AG04450 (cell line): ENCODE data around the gene SLC25A25. TPM values are rescaled to one million over a fixed set of nuclear protein-coding genes. Genes with fewer than 3 reads are reported as not detected.

Experiments
- CTCF ChIA-PET: fragments of 300-600, 350-600 bp; formaldehyde crosslinking; extraction: SDS; loops from one replicate; lab custom pipeline; 2022; ENCODE audit warnings: antibody characterized with exemption, inconsistent platforms; lab: Charles Lee
- POLR2A ChIA-PET: fragments of 350-600 bp; formaldehyde crosslinking; extraction: SDS; loops from one replicate; lab custom pipeline; 2021; ENCODE audit warnings: antibody characterized with exemption, inconsistent platforms; lab: Yijun Ruan, JAX
- DNase-seq: peaks from one replicate; pipeline ENCODE4 v3.0.0-alpha.2; 2011; ENCODE audit warnings: low read depth, low spot score
- H3K27ac ChIP-seq: one replicate; pipeline ENCODE4 v1.5.1; 2012; ENCODE audit warnings: low read depth, low read length, control low read depth
- H3K27me3 ChIP-seq: one replicate; pipeline ENCODE4 v1.6.0; 2012; ENCODE audit warnings: low read length; ENCODE audit not compliant: control insufficient read depth, insufficient read depth
- H3K4me3 ChIP-seq: 2 replicates; pipeline ENCODE4 v1.5.1; 2011; ENCODE audit warnings: mild to moderate bottlenecking, low read depth, low read length, control low read depth
- H3K9me3 ChIP-seq: 2 replicates; pipeline ENCODE4 v1.5.1; 2012; ENCODE audit warnings: low read length; ENCODE audit not compliant: control insufficient read depth, insufficient read depth
- polyA plus RNA-seq: library from polyadenylated mRNA; depleted of rRNA; stranded (reverse); fragments of >200 nt; gene quantifications from 2 replicates; pipeline ENCODE4 v1.2.3, GENCODE V29; 2011
- TF ChIP-seq, protein P1 (sequence below): IDR thresholded peaks from 2 replicates; pipeline ENCODE4 v1.5.1; 2011; ENCODE audit warnings: low read depth, low read length, control low read depth, inconsistent platforms

The SLC25A25 gene
- polyA plus RNA-seq, 1 experiment = 12.0 TPM

DNA sequence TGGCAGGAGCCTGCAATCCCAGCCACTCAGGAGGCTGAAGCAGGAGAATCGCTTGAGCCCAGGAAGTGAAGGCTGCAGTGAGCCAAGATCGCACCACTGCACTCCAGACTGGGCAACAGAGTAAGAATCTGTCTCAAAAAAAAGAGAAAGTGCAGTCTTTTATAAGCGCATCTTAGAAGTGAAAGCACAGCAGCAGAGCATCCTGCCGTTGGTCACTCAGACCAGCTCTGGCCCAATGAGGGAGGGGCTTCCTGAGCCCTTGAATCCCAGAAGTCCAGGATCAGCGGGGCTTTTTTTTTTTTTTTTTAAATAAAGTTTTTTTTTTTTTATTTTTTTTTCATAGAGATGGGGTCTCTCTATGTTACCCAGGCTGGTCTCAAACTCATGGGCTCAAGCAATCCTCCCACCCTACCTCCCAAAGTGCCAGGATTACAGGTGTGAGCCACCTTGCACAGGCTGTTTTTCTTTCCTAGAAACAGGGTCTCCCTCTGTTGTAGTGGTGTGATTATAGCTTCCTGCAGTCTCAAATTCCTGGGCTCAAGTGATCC is 43.2 kb upstream of the SLC25A25 start:
- no peak overlapping the region for H3K27ac ChIP-seq
- no peak for DNase-seq
- H3K27me3 ChIP-seq = no peaks in the 10 kb centered on the region
- ChIA-PET CTCF (interaction anchor here (0.7 to 1.3 kb wide), 3 partner anchors 10 to 82 kb away, joined by 5 to 7 read pairs (median 5); no protein-coding TSS in a partner anchor), POLR2A (no interaction called here)
- TF ChIP-seq, protein P1, sequence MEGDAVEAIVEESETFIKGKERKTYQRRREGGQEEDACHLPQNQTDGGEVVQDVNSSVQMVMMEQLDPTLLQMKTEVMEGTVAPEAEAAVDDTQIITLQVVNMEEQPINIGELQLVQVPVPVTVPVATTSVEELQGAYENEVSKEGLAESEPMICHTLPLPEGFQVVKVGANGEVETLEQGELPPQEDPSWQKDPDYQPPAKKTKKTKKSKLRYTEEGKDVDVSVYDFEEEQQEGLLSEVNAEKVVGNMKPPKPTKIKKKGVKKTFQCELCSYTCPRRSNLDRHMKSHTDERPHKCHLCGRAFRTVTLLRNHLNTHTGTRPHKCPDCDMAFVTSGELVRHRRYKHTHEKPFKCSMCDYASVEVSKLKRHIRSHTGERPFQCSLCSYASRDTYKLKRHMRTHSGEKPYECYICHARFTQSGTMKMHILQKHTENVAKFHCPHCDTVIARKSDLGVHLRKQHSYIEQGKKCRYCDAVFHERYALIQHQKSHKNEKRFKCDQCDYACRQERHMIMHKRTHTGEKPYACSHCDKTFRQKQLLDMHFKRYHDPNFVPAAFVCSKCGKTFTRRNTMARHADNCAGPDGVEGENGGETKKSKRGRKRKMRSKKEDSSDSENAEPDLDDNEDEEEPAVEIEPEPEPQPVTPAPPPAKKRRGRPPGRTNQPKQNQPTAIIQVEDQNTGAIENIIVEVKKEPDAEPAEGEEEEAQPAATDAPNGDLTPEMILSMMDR = no peak
- H3K9me3 ChIP-seq = no peaks in the 10 kb centered on the region
- no peak overlapping the region for H3K4me3 ChIP-seq

DNA sequence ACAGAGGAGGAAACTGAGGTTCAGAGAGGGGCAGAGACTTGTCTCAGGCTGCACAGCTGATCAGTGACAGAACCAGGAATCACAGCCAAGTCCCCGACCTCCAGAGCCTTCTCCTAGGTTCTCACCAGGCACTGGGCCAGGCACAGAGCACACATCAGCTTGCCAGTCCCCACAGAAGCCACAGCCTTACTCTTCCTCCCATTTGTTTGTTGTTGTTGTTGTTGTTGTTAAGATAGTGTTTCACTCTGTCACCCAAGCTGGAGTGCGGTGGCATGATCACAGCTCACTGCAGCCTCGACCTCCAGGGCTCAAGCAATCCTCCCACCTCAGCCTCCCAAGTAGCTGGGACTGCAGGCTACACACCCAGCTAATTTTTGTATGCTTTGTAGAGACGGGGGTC is 42.3 kb upstream of the SLC25A25 start:
- ChIA-PET POLR2A (interaction anchor here (0.5 kb wide), 1 partner anchor 42 kb away, joined by 3 read pairs; no protein-coding TSS in a partner anchor), CTCF (interaction anchor here (0.9 to 1.3 kb wide), 2 partner anchors 9 to 92 kb away, joined by 3 to 5 read pairs; no protein-coding TSS in a partner anchor)
- Histone ChIP-seq H3K27me3 (no peaks in the 10 kb centered on the region), H3K27ac (no peak overlapping the region), H3K9me3 (no peaks in the 10 kb centered on the region), H3K4me3 (no peak overlapping the region)
- TF ChIP-seq, protein P1 = no peak
- DNase-seq = no peak

DNA sequence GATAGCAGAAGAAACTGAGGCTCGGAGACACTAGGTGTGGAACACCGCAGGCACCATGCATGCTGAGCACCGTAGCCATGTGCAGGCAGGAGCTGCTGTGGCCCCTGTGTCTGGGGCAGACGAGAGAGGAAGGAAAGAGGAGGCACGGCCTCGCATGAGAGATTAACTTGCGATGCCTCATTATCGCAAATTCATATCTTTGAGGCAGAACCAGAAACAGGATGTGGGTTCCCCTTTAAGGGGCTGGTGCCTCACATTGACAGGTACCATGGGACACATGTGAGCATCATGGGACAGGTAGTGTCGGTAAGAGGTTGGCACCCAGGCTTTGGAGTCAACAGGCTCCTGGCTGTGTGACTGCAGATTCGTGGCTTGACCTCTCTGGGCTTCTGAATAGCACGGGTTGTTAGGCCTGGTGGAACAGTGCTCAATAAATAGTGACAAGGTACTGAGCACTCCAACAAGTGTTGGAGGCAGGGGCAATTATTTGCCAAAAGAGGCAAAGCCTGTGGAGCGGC is 41.7 kb upstream of the SLC25A25 start:
- Histone ChIP-seq H3K4me3 (no peak overlapping the region), H3K27me3 (no peaks in the 10 kb centered on the region), H3K9me3 (no peaks in the 10 kb centered on the region), H3K27ac (no peak overlapping the region)
- TF ChIP-seq, protein P1 = no peak
- ChIA-PET CTCF (interaction anchor here (0.9 to 2.0 kb wide), 3 partner anchors 83 to 91 kb away, joined by 3 to 6 read pairs (median 5); no protein-coding TSS in a partner anchor), POLR2A (interaction anchor here (0.5 kb wide), 1 partner anchor 42 kb away, joined by 3 read pairs; no protein-coding TSS in a partner anchor)
- DNase-seq = no peak

DNA sequence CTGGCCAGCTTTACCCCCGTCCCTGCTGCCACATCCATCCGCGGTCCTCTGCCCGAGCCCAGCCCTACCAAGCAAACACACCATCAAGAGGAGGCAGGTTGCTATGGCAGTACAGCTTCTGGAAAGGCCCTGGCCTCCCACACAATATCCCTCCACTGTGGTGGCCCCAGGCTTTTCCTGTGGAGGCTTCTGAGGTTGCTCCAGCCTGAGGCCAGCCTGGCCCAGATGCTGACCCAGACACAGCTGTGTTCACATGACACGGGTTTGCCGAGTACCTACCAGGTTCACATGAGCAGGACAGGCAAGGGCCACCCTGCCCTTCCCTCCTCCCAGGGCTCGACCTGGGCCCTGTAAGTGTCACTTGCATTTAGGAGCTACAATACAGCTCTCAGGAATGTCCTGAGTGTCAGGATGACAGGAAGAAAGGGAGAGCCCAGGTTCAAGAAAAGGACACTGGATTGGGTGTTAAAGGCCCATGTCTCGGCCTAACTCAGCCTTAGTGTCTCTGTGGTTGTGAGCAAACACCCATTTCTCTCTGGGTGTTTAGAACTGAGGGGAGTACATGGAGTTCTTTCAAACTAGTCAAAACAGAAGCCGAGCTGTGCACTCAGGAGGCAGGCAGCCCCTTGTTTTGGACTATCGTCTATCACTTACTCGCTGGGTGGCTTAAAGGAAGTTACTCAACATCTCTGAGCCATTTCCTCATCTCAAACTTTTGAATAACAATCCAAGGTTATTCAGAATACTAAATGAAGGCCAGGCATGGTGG is 41.1 kb upstream of the SLC25A25 start:
- ChIA-PET CTCF (interaction anchor here (0.8 to 2.0 kb wide), 3 partner anchors 83 to 91 kb away, joined by 5 to 6 read pairs (median 5); no protein-coding TSS in a partner anchor), POLR2A (no interaction called here)
- no peak overlapping the region for H3K4me3 ChIP-seq
- H3K27ac ChIP-seq = no peak overlapping the region
- no peak for DNase-seq
- no peaks in the 10 kb centered on the region for H3K9me3 ChIP-seq
- H3K27me3 ChIP-seq = no peaks in the 10 kb centered on the region
- TF ChIP-seq, protein P1 = no peak
